ENCODE measurements around the gene INMT.

DNA sequence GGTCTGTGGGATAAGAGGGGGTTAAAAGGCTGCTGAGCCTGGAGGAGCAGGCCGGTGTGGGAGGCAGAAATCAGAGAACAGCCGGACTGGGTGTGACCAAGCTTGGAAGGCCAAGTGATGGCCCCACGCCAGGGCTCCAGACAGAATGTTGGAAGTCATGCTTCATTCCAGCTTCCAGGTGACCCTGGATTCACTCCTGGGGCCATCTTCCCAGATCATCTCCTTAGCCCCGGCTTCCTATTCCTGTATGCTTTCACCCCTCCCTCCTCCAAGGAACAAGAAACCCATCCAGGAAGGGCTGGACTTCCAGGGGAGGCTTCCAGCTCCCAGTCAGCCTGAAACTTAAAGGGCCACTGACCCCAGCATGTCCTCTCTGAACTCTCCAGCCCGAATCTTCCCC, 1.0 kb downstream of the INMT start:
- TF ChIP-seq POLR2AphosphoS5 (IDR thresholded peaks at IDR 0.05; ENCODE audit: low read depth, low read length) (no peak), TAF1 (IDR thresholded peaks at IDR 0.05; ENCODE audit: borderline replicate concordance, insufficient read depth, low read length) (no peak), SIN3A (IDR thresholded peaks at IDR 0.05; ENCODE audit: borderline replicate concordance, insufficient read depth, low read length) (no peak)
